Panc1 (cell line): ENCODE results near the gene VSIG2. TPM values are rescaled to one million over a fixed set of nuclear protein-coding genes. Genes with fewer than 3 reads are reported as not detected.

ENCODE experiments used
- ATAC-seq: fragments of 200-7000 bp; cut with Tn5 transposase; 2 replicates; pipeline ENCODE4 v1.9.1; 2020; ENCODE audit warnings: mild to moderate bottlenecking, moderate library complexity
- BruUV-seq: library from RNA; stranded (reverse); fragments of 400-500 nt; replicated peaks from 2 replicates; lab custom pipeline; 2021; lab: Mats Ljungman, UMichigan
- CTCF ChIA-PET: fragments of 300-600 bp; sonication (Branson Sonifier 250); formaldehyde crosslinking; loops from one replicate; lab custom pipeline; 2022; ENCODE audit warnings: antibody characterized with exemption; lab: Charles Lee
- POLR2A ChIA-PET: fragments of 300-600 bp; sonication (Branson Sonifier 250); formaldehyde crosslinking; loops from one replicate; lab custom pipeline; 2022; ENCODE audit warnings: antibody characterized with exemption; lab: Charles Lee
- DNase-seq: peaks from one replicate; pipeline ENCODE4 v3.0.0-alpha.2; 2010; ENCODE audit warnings: low read depth, low spot score
- H3K27ac ChIP-seq: 2 replicates; pipeline ENCODE4 v1.5.1; 2011; ENCODE audit warnings: mild to moderate bottlenecking, low read length, inconsistent platforms
- H3K27me3 ChIP-seq: fragments of 200-500 bp; sonication (Bioruptor generic); 2 replicates; pipeline ENCODE4 v1.6.0; 2014; ENCODE audit warnings: low read length, inconsistent platforms; ENCODE audit not compliant: control insufficient read depth, insufficient read depth
- H3K36me3 ChIP-seq: fragments of 200-500 bp; sonication (Bioruptor generic); 2 replicates; pipeline ENCODE4 v1.5.1; 2014; ENCODE audit warnings: inconsistent platforms, mild to moderate bottlenecking, low read length, moderate library complexity; ENCODE audit not compliant: control insufficient read depth, insufficient read depth
- H3K4me1 ChIP-seq: 2 replicates; pipeline ENCODE4 v1.5.1; 2011; ENCODE audit warnings: inconsistent platforms, mild to moderate bottlenecking, low read length, moderate library complexity; ENCODE audit not compliant: control insufficient read depth, insufficient read depth
- H3K4me3 ChIP-seq, 2 experiments: 2 replicates each; pipeline ENCODE4 v1.5.1; 2011 to 2012; ENCODE audit warnings: low read depth in 2 of 2, low read length in 2 of 2, mild to moderate bottlenecking in 2 of 2, inconsistent platforms in 1 of 2, moderate library complexity in 1 of 2
- H3K9me3 ChIP-seq: fragments of 200-500 bp; sonication (Bioruptor generic); 2 replicates; pipeline ENCODE4 v1.5.1; 2014; ENCODE audit warnings: low read depth, mild to moderate bottlenecking, inconsistent platforms, low read length, moderate library complexity; ENCODE audit not compliant: control insufficient read depth, insufficient read depth
- CTCF ChIP-seq: fragments of 450-650 bp; IDR thresholded peaks from 2 replicates; pipeline ENCODE4 v1.5.1; 2017; ENCODE audit warnings: mild to moderate bottlenecking
- POLR2AphosphoS5 ChIP-seq: IDR thresholded peaks from 2 replicates; pipeline ENCODE4 v1.6.1; 2012; ENCODE audit warnings: mild to moderate bottlenecking, low read depth, low read length, moderate library complexity
- SIN3A ChIP-seq: IDR thresholded peaks from 2 replicates; pipeline ENCODE4 v1.6.1; 2012; ENCODE audit warnings: low read depth, mild to moderate bottlenecking, low read length, moderate library complexity, borderline replicate concordance; ENCODE audit not compliant: insufficient read depth
- TCF7L2 ChIP-seq: IDR thresholded peaks from 2 replicates; pipeline ENCODE4 v1.6.1; 2011; ENCODE audit warnings: mild to moderate bottlenecking, low read depth, low read length, inconsistent platforms
- in situ Hi-C: cut with HindIII; loops from 2 replicates; pipeline ENCODE4 v1.10.0; 2016; ENCODE audit warnings: low sequenced_read_pairs, low pct_unique_long_range_greater_than_20kb
- intact Hi-C: fragments of 100-400 bp; cut with micrococcal nuclease; formaldehyde crosslinking; loops from one replicate; pipeline ENCODE4 v1.10.0; 2022; ENCODE audit not compliant: unreplicated experiment
- total RNA-seq: library from RNA; stranded (reverse); gene quantifications from one replicate; pipeline ENCODE4 v1.2.1, GENCODE V29; 2021; ENCODE audit not compliant: unreplicated experiment
- TF ChIP-seq, protein P1 (sequence below), 2 experiments: IDR thresholded peaks; 2 replicates each; pipeline ENCODE4 v1.6.1; 2011 to 2012; ENCODE audit warnings: low read depth in 2 of 2, control low read depth in 1 of 2, low read length in 1 of 2, mild to moderate bottlenecking in 1 of 2, moderate library complexity in 1 of 2; ENCODE audit not compliant: insufficient read depth in 1 of 2

The VSIG2 gene
- total RNA-seq, 1 experiment from 2014 or later, result not detected

DNA sequence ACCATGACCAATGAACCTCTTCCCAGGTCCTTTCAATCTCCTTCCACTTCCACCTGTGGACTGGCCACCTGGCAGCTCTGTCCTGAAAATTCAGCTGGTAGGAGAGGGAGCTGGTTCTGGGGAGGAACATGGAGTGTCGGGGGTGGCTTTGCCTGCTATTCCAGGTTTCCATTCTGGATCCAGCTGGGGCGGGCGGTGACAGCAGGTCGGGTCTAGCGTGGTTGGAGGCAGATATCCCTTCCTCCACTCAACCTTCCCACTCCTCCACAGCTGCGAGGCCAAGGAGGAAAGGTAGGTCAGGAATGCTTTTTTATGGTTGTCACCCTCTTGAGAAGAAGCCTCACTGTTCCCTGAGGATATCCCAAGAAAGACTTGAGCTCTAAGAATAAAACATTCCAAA is 9.0 kb downstream of the VSIG2 start:
- BruUV-seq, result no TSS peak
- Histone ChIP-seq H3K4me1 (peaks cover 9% of the 10 kb centered on the region), H3K27ac (no peak overlapping the region), H3K27me3 (peaks cover 41% of the 10 kb centered on the region), H3K9me3 (no peaks in the 10 kb centered on the region), H3K36me3 (no peaks in the 10 kb centered on the region), H3K4me3 (no peak overlapping the region)
- ChIA-PET POLR2A (no interaction called here), CTCF (no interaction called here)
- in situ Hi-C loops, result no loop called here
- ATAC-seq, result no peak
- intact Hi-C loops, result no loop called here
- DNase-seq, result no peak
- TF ChIP-seq POLR2AphosphoS5 (no peak), CTCF (no peak), TCF7L2 (no peak), SIN3A (no peak)
- TF ChIP-seq, protein P1, sequence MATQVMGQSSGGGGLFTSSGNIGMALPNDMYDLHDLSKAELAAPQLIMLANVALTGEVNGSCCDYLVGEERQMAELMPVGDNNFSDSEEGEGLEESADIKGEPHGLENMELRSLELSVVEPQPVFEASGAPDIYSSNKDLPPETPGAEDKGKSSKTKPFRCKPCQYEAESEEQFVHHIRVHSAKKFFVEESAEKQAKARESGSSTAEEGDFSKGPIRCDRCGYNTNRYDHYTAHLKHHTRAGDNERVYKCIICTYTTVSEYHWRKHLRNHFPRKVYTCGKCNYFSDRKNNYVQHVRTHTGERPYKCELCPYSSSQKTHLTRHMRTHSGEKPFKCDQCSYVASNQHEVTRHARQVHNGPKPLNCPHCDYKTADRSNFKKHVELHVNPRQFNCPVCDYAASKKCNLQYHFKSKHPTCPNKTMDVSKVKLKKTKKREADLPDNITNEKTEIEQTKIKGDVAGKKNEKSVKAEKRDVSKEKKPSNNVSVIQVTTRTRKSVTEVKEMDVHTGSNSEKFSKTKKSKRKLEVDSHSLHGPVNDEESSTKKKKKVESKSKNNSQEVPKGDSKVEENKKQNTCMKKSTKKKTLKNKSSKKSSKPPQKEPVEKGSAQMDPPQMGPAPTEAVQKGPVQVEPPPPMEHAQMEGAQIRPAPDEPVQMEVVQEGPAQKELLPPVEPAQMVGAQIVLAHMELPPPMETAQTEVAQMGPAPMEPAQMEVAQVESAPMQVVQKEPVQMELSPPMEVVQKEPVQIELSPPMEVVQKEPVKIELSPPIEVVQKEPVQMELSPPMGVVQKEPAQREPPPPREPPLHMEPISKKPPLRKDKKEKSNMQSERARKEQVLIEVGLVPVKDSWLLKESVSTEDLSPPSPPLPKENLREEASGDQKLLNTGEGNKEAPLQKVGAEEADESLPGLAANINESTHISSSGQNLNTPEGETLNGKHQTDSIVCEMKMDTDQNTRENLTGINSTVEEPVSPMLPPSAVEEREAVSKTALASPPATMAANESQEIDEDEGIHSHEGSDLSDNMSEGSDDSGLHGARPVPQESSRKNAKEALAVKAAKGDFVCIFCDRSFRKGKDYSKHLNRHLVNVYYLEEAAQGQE (IDR thresholded peaks at IDR 0.05; ENCODE audit: insufficient read depth in 1 of 2, low read depth in 2 of 2, low read length in 1 of 2), result no peak

- H3K9me3 ChIP-seq, result no peaks in the 10 kb centered on the region
- peaks cover 9% of the 10 kb centered on the region for H3K4me1 ChIP-seq
- no TSS peak for BruUV-seq
- in situ Hi-C loops, result no loop called here
- POLR2A ChIA-PET, result no interaction called here
- CTCF ChIA-PET, result no interaction called here
- peaks cover 41% of the 10 kb centered on the region for H3K27me3 ChIP-seq
- no peak overlapping the region for H3K4me3 ChIP-seq
- no peak for DNase-seq
- H3K27ac ChIP-seq, result no peak overlapping the region
- intact Hi-C loops, result no loop called here
- H3K36me3 ChIP-seq, result no peaks in the 10 kb centered on the region
- ATAC-seq, result no peak
- TF ChIP-seq, protein P1 (IDR thresholded peaks at IDR 0.05; ENCODE audit: insufficient read depth in 1 of 2, low read depth in 2 of 2, low read length in 1 of 2), result no peak
- TF ChIP-seq TCF7L2 (no peak), POLR2AphosphoS5 (no peak), CTCF (no peak), SIN3A (no peak)
Measured at GRCh38 chr11:124742555-124742954, 9.5 kb downstream of the VSIG2 start.
